Measurements from ENCODE around the gene CHD6. TPM values are rescaled to one million over a fixed set of nuclear protein-coding genes. Genes with fewer than 3 reads are reported as not detected.

The CHD6 gene
- total and polyA plus RNA-seq, 2 experiments from 2014 or later = 12.6 to 24.9 TPM

- WGBS, 2 experiments (ENCODE audit: low coverage in 1 of 2, low lambda C conversion rate in 2 of 2, missing lambda C conversion rate in 2 of 2) = 47% methylated on average over 3 of the region's 3 CpGs
- no peaks in the 10 kb centered on the region for H3K9me2 ChIP-seq (ENCODE audit: insufficient read depth)
- 0 out of 2 replicates have a peak, but pooled peaks cover 6% of the 10 kb centered on the region for H3K4me1 ChIP-seq (ENCODE audit: insufficient read depth)
- H3K27me3 ChIP-seq (replicated peaks; ENCODE audit: insufficient read depth) = no peaks in the 10 kb centered on the region
- H3K9ac ChIP-seq = no peak overlapping the region
- H2AFZ ChIP-seq = no peak overlapping the region
- H3K9me3 ChIP-seq (ENCODE audit: low read depth) = no peaks in the 10 kb centered on the region
- TF ChIP-seq EZH2 (IDR thresholded peaks at IDR 0.05; ENCODE audit: insufficient read depth, poor library complexity, severe bottlenecking) (no peak), EZH2phosphoT487 (IDR thresholded peaks at IDR 0.05; ENCODE audit: insufficient read depth, low read depth) (no peak)
- H3F3A ChIP-seq (ENCODE audit: insufficient read depth) = peaks cover 16% of the 10 kb centered on the region
- peaks cover 42% of the 10 kb centered on the region for H3K36me3 ChIP-seq (ENCODE audit: low read depth)
- DNase-seq = no peak
- no peaks in the 10 kb centered on the region for H4K20me1 ChIP-seq (ENCODE audit: insufficient read depth)
- H3K4me2 ChIP-seq (ENCODE audit: unreplicated experiment) = no peak overlapping the region
- no peak overlapping the region for H3K4me3 ChIP-seq
- in situ Hi-C loops (cut with MboI) = no loop called here
- H3K27ac ChIP-seq = no peak overlapping the region
- no peaks in the 10 kb centered on the region for H3K79me2 ChIP-seq (ENCODE audit: insufficient read depth)
These were observed 177.3 kb downstream of the CHD6 start for GRCh38 chr20:41440882-41441281.

- Histone ChIP-seq H3K27ac (no peak overlapping the region), H3K4me3 (no peak overlapping the region), H4K20me1 (ENCODE audit: insufficient read depth) (no peaks in the 10 kb centered on the region), H3K9me2 (ENCODE audit: insufficient read depth) (no peaks in the 10 kb centered on the region), H3K4me2 (ENCODE audit: unreplicated experiment) (no peak overlapping the region), H3K9me3 (ENCODE audit: low read depth) (no peaks in the 10 kb centered on the region), H3K36me3 (ENCODE audit: low read depth) (peaks cover 18% of the 10 kb centered on the region), H3K4me1 (ENCODE audit: insufficient read depth) (0 out of 2 replicates have a peak, but pooled peaks cover 6% of the 10 kb centered on the region), H3K27me3 (replicated peaks; ENCODE audit: insufficient read depth) (no peaks in the 10 kb centered on the region), H3K9ac (no peak overlapping the region), H2AFZ (no peak overlapping the region), H3F3A (ENCODE audit: insufficient read depth) (peaks cover 16% of the 10 kb centered on the region), H3K79me2 (ENCODE audit: insufficient read depth) (no peaks in the 10 kb centered on the region)
- 88 to 98% methylated on average over 2 of the region's 2 CpGs for WGBS, 2 experiments (ENCODE audit: low coverage in 1 of 2, low lambda C conversion rate in 2 of 2, missing lambda C conversion rate in 2 of 2)
- in situ Hi-C loops (cut with MboI) = no loop called here
- DNase-seq = no peak
- TF ChIP-seq EZH2 (IDR thresholded peaks at IDR 0.05; ENCODE audit: insufficient read depth, poor library complexity, severe bottlenecking) (no peak), EZH2phosphoT487 (IDR thresholded peaks at IDR 0.05; ENCODE audit: insufficient read depth, low read depth) (no peak)
These were observed 180.3 kb downstream of the CHD6 start for GRCh38 chr20:41437836-41438235.

GRCh38 chr20:41436679-41437078, 181.5 kb downstream of the CHD6 start:
- Histone ChIP-seq H3K27ac (peak overlapping the region; percentile 20; the same call in 1 of the 2 replicates), H3K4me1 (ENCODE audit: insufficient read depth) (0 out of 2 replicates have a peak, but pooled peaks cover 6% of the 10 kb centered on the region), H3K9ac (no peak overlapping the region), H2AFZ (no peak overlapping the region), H3K4me3 (no peak overlapping the region), H3K27me3 (replicated peaks; ENCODE audit: insufficient read depth) (no peaks in the 10 kb centered on the region), H3K79me2 (ENCODE audit: insufficient read depth) (no peaks in the 10 kb centered on the region), H3K9me2 (ENCODE audit: insufficient read depth) (no peaks in the 10 kb centered on the region), H4K20me1 (ENCODE audit: insufficient read depth) (no peaks in the 10 kb centered on the region), H3F3A (ENCODE audit: insufficient read depth) (peaks cover 16% of the 10 kb centered on the region), H3K4me2 (ENCODE audit: unreplicated experiment) (no peak overlapping the region), H3K9me3 (ENCODE audit: low read depth) (no peaks in the 10 kb centered on the region), H3K36me3 (ENCODE audit: low read depth) (peaks cover 18% of the 10 kb centered on the region)
- peak; percentile 49 for DNase-seq
- in situ Hi-C loops (cut with MboI) = no loop called here
- WGBS, 2 experiments (ENCODE audit: low coverage in 1 of 2, low lambda C conversion rate in 2 of 2, missing lambda C conversion rate in 2 of 2) = 75 to 76% methylated on average over 4 of the region's 4 CpGs
- TF ChIP-seq EZH2phosphoT487 (IDR thresholded peaks at IDR 0.05; ENCODE audit: insufficient read depth, low read depth) (no peak), EZH2 (IDR thresholded peaks at IDR 0.05; ENCODE audit: insufficient read depth, poor library complexity, severe bottlenecking) (no peak)

GRCh38 chr20:41433203-41433602, 185.0 kb downstream of the CHD6 start:
- 96 to 99% methylated on average over 4 of the region's 4 CpGs for WGBS, 2 experiments (ENCODE audit: low coverage in 1 of 2, low lambda C conversion rate in 2 of 2, missing lambda C conversion rate in 2 of 2)
- no peak overlapping the region for H3K9ac ChIP-seq
- H3K9me2 ChIP-seq (ENCODE audit: insufficient read depth) = no peaks in the 10 kb centered on the region
- H4K20me1 ChIP-seq (ENCODE audit: insufficient read depth) = no peaks in the 10 kb centered on the region
- no peaks in the 10 kb centered on the region for H3K9me3 ChIP-seq (ENCODE audit: low read depth)
- no peaks in the 10 kb centered on the region for H3K27me3 ChIP-seq (replicated peaks; ENCODE audit: insufficient read depth)
- in situ Hi-C loops (cut with MboI) = no loop called here
- no peak for DNase-seq
- H2AFZ ChIP-seq = no peak overlapping the region
- no peak overlapping the region for H3K4me2 ChIP-seq (ENCODE audit: unreplicated experiment)
- TF ChIP-seq EZH2 (IDR thresholded peaks at IDR 0.05; ENCODE audit: insufficient read depth, poor library complexity, severe bottlenecking) = no peak
- no peak for TF ChIP-seq EZH2phosphoT487 (IDR thresholded peaks at IDR 0.05; ENCODE audit: insufficient read depth, low read depth)
- no peaks in the 10 kb centered on the region for H3K79me2 ChIP-seq (ENCODE audit: insufficient read depth)
- peaks cover 16% of the 10 kb centered on the region for H3F3A ChIP-seq (ENCODE audit: insufficient read depth)
- peaks cover 7% of the 10 kb centered on the region for H3K36me3 ChIP-seq (ENCODE audit: low read depth)
- H3K27ac ChIP-seq = no peak overlapping the region
- H3K4me1 ChIP-seq (ENCODE audit: insufficient read depth) = peaks cover 10% of the 10 kb centered on the region; the same call in 1 of the 2 replicates
- H3K4me3 ChIP-seq = no peak overlapping the region

- Histone ChIP-seq H3K79me2 (ENCODE audit: insufficient read depth) (no peaks in the 10 kb centered on the region), H4K20me1 (ENCODE audit: insufficient read depth) (no peaks in the 10 kb centered on the region), H3K9ac (no peak overlapping the region), H3K4me2 (ENCODE audit: unreplicated experiment) (no peak overlapping the region), H3K27me3 (replicated peaks; ENCODE audit: insufficient read depth) (no peaks in the 10 kb centered on the region), H3K9me2 (ENCODE audit: insufficient read depth) (no peaks in the 10 kb centered on the region), H3K4me3 (no peak overlapping the region), H3K4me1 (ENCODE audit: insufficient read depth) (peaks cover 12% of the 10 kb centered on the region; the same call in 1 of the 2 replicates), H3K27ac (no peak overlapping the region), H3K9me3 (ENCODE audit: low read depth) (no peaks in the 10 kb centered on the region), H3F3A (ENCODE audit: insufficient read depth) (peaks cover 16% of the 10 kb centered on the region), H2AFZ (no peak overlapping the region), H3K36me3 (ENCODE audit: low read depth) (peaks cover 7% of the 10 kb centered on the region)
- in situ Hi-C loops (cut with MboI) = no loop called here
- no peak for TF ChIP-seq EZH2 (IDR thresholded peaks at IDR 0.05; ENCODE audit: insufficient read depth, poor library complexity, severe bottlenecking)
- DNase-seq = no peak
These were observed 185.4 kb downstream of the CHD6 start for GRCh38 chr20:41432746-41433145.
